Inferior parietal cortex (tissue), 1 donor: Measurements from ENCODE around the gene DCUN1D4.

Source experiments
- DNase-seq: peaks from one replicate; pipeline ENCODE4 v3.0.0-alpha.2; 2016; ENCODE audit errors: extremely low spot score

Gene DCUN1D4

DNA sequence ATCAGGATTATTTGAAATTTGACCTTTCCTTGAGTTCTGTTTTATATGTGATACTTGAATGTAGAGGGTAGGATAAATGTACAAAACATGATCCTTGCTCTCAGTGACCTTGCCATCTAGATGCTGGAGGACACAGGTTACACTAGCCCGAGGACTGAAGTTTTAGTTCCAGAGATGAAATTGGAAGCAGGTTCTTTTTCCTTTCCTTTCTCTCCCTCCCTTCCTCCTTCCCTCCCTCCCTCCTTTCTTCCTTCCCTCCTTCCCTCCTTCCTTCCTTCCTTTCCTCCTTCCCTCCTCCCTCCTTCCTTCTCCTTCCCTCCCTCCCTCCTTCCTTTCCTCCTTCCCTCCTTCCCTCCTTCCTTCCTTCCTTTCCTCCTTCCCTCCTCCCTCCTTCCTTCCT is 122.9 kb downstream of the DCUN1D4 start:
- no peak for DNase-seq
